ENCODE data around the gene RRP8. TPM values are rescaled to one million over a fixed set of nuclear protein-coding genes. Genes with fewer than 3 reads are reported as not detected.

RRP8 gene
- total and polyA plus RNA-seq, 2 donors (not counting 1 experiment from before 2014, with no cell fraction given): 8.6 to 29.4 TPM

DNA sequence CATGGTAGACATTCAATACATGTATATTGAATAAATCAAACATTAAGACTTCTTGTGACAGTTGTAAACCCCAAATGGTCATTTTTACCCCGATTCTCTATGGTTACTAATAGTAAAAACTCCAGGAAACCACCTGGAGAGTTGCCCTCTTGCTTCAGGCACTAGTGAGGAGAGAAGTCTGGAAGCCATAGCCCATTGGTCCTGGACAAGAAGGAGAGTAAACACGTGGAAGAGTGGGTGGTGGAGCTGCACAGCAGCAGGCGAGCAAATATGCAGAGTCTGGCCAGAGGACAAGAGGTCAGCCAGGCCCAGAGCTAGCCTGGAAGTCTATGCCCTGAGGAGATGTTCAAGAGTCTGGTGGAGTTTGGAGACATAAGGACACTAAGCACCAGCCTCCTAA lies 34.5 kb upstream of the RRP8 start:
- Histone ChIP-seq H4K20me1 (ENCODE audit: control insufficient read depth, insufficient read depth, low read length, poor library complexity, severe bottlenecking) (no peaks in the 10 kb centered on the region), H3K27me3 (replicated peaks in 1 of 4; ENCODE audit: control extremely low read depth in 1 of 4, control insufficient read depth in 3 of 4, insufficient read depth in 4 of 4, low read length in 3 of 4) (no peaks in the 10 kb centered on the region), H3K36me3 (replicated peaks in 1 of 2; ENCODE audit: control extremely low read depth in 1 of 2, control insufficient read depth in 1 of 2, extremely low read depth in 1 of 2, insufficient read depth in 2 of 2, low read length in 1 of 2) (no peaks in the 10 kb centered on the region), H2AFZ (ENCODE audit: insufficient read depth, low read depth, low read length, poor library complexity, severe bottlenecking) (no peak overlapping the region), H3K9me3 (ENCODE audit: control extremely low read depth in 1 of 3, control insufficient read depth in 2 of 3, insufficient read depth in 1 of 3, low read length in 2 of 3) (no peaks in the 10 kb centered on the region), H3K9ac (ENCODE audit: low read length) (no peak overlapping the region), H3K79me2 (ENCODE audit: control insufficient read depth, insufficient read depth, low read length) (no peaks in the 10 kb centered on the region), H3K4me3 (ENCODE audit: control extremely low read depth in 1 of 5, extremely low read depth in 1 of 5, insufficient read depth in 1 of 5, low read depth in 2 of 5, low read length in 4 of 5) (no peak overlapping the region), H3K4me1 (ENCODE audit: control insufficient read depth in 2 of 2, insufficient read depth in 2 of 2, low read length in 2 of 2) (peaks cover 0 to 3% of the 10 kb centered on the region in 2 donors), H3K4me2 (replicated peaks; ENCODE audit: low read depth, low read length, poor library complexity, severe bottlenecking) (no peak overlapping the region), H3K27ac (ENCODE audit: low read length in 2 of 2) (no peak overlapping the region)
- Mint-ChIP-seq H3K27me3 (no peaks in the 10 kb centered on the region), H3K9me3 (ENCODE audit: insufficient read depth) (no peaks in the 10 kb centered on the region), H3K27ac (no peak overlapping the region), H3K4me3 (no peak overlapping the region), H3K4me1 (no peaks in the 10 kb centered on the region)
- no peak for ATAC-seq (ENCODE audit: low read depth)
- no CpG with 5 or more reads among the region's 3 CpGs for WGBS (ENCODE audit: insufficient coverage)
- ChIA-PET POLR2A (no interaction called here), CTCF (interaction anchor here (1.1 kb wide), 1 partner anchor 121 kb away, joined by 3 read pairs; no protein-coding TSS in a partner anchor)
- TF ChIP-seq, protein P1, sequence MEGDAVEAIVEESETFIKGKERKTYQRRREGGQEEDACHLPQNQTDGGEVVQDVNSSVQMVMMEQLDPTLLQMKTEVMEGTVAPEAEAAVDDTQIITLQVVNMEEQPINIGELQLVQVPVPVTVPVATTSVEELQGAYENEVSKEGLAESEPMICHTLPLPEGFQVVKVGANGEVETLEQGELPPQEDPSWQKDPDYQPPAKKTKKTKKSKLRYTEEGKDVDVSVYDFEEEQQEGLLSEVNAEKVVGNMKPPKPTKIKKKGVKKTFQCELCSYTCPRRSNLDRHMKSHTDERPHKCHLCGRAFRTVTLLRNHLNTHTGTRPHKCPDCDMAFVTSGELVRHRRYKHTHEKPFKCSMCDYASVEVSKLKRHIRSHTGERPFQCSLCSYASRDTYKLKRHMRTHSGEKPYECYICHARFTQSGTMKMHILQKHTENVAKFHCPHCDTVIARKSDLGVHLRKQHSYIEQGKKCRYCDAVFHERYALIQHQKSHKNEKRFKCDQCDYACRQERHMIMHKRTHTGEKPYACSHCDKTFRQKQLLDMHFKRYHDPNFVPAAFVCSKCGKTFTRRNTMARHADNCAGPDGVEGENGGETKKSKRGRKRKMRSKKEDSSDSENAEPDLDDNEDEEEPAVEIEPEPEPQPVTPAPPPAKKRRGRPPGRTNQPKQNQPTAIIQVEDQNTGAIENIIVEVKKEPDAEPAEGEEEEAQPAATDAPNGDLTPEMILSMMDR (IDR thresholded peaks at IDR 0.05): no peak
- TF ChIP-seq EZH2 (IDR thresholded peaks at IDR 0.05; ENCODE audit: borderline replicate concordance, insufficient read depth, low read depth, low read length, poor library complexity, severe bottlenecking): no peak
- DNase-seq: no peak
- intact Hi-C loops (cut with micrococcal nuclease): no loop called here

DNA sequence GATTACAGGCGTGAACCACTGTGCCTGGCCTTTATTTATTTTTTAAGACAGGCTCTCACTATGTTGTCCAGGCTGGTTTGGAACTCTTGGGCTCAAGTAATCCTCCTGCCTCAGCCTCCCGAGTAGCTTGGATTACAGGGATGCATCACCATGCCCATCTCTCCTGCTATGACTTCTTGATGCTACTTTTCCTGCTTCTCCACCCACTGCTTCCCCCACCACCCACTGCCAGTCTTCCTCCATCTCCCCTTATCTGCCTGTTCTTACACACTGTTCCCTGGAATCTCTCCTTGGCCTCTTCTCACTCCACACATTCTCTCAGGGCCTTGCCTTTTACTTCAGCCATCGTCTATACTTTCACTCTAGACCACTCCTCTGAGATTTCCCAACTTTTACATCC lies 33.1 kb upstream of the RRP8 start:
- H3K4me1 Mint-ChIP-seq: no peaks in the 10 kb centered on the region
- 89% methylated on average over 3 of the region's 3 CpGs for WGBS (ENCODE audit: insufficient coverage)
- POLR2A ChIA-PET: no interaction called here
- Histone ChIP-seq H3K4me3 (ENCODE audit: control extremely low read depth in 1 of 5, extremely low read depth in 1 of 5, insufficient read depth in 1 of 5, low read depth in 2 of 5, low read length in 4 of 5) (no peak overlapping the region), H3K9me3 (ENCODE audit: control extremely low read depth in 1 of 3, control insufficient read depth in 2 of 3, insufficient read depth in 1 of 3, low read length in 2 of 3) (no peaks in the 10 kb centered on the region), H3K36me3 (replicated peaks in 1 of 2; ENCODE audit: control extremely low read depth in 1 of 2, control insufficient read depth in 1 of 2, extremely low read depth in 1 of 2, insufficient read depth in 2 of 2, low read length in 1 of 2) (no peaks in the 10 kb centered on the region), H3K79me2 (ENCODE audit: control insufficient read depth, insufficient read depth, low read length) (no peaks in the 10 kb centered on the region), H3K27me3 (replicated peaks in 1 of 4; ENCODE audit: control extremely low read depth in 1 of 4, control insufficient read depth in 3 of 4, insufficient read depth in 4 of 4, low read length in 3 of 4) (no peaks in the 10 kb centered on the region), H3K4me1 (ENCODE audit: control insufficient read depth in 2 of 2, insufficient read depth in 2 of 2, low read length in 2 of 2) (peaks cover 0 to 3% of the 10 kb centered on the region in 2 donors), H3K4me2 (replicated peaks; ENCODE audit: low read depth, low read length, poor library complexity, severe bottlenecking) (no peak overlapping the region), H4K20me1 (ENCODE audit: control insufficient read depth, insufficient read depth, low read length, poor library complexity, severe bottlenecking) (no peaks in the 10 kb centered on the region), H3K9ac (ENCODE audit: low read length) (no peak overlapping the region), H2AFZ (ENCODE audit: insufficient read depth, low read depth, low read length, poor library complexity, severe bottlenecking) (no peak overlapping the region), H3K27ac (ENCODE audit: low read length in 2 of 2) (no peak overlapping the region)
- ATAC-seq (ENCODE audit: low read depth) (no peak), DNase-seq (no peak)
- H3K9me3 Mint-ChIP-seq (ENCODE audit: insufficient read depth): no peaks in the 10 kb centered on the region
- no peak overlapping the region for H3K27ac Mint-ChIP-seq
- no peaks in the 10 kb centered on the region for H3K27me3 Mint-ChIP-seq
- TF ChIP-seq, protein P1 (IDR thresholded peaks at IDR 0.05): no peak
- TF ChIP-seq EZH2 (IDR thresholded peaks at IDR 0.05; ENCODE audit: borderline replicate concordance, insufficient read depth, low read depth, low read length, poor library complexity, severe bottlenecking): no peak
- CTCF ChIA-PET: no interaction called here
- intact Hi-C loops (cut with micrococcal nuclease): no loop called here
- H3K4me3 Mint-ChIP-seq: no peak overlapping the region

All from B cell (primary cell).